Trophoblast cell (in vitro differentiated cells and primary cell): ENCODE results near the gene GRB10.

Experiments
- DNase-seq, 2 donors: peaks; one replicate each; pipeline ENCODE4 v3.0.0-alpha.2; 2016
- H2AFZ ChIP-seq: 2 replicates; pipeline ENCODE4 v1.6.1; 2013; ENCODE audit warnings: low read length, moderate library complexity, mild to moderate bottlenecking; ENCODE audit not compliant: insufficient read depth, poor library complexity
- H2AK5ac ChIP-seq: 2 replicates; pipeline ENCODE4 v1.6.1; 2013; ENCODE audit warnings: mild to moderate bottlenecking, low read length
- H2BK120ac ChIP-seq: 2 replicates; pipeline ENCODE4 v1.6.1; 2013; ENCODE audit warnings: low read length, mild to moderate bottlenecking, moderate library complexity; ENCODE audit not compliant: insufficient read depth, poor library complexity
- H2BK12ac ChIP-seq: 2 replicates; pipeline ENCODE4 v1.6.1; 2013; ENCODE audit warnings: mild to moderate bottlenecking, low read length, moderate library complexity
- H2BK5ac ChIP-seq: 2 replicates; pipeline ENCODE4 v1.6.1; 2013; ENCODE audit warnings: low read length, low read depth, moderate library complexity, mild to moderate bottlenecking; ENCODE audit not compliant: poor library complexity
- H3K14ac ChIP-seq: 2 replicates; pipeline ENCODE4 v1.6.1; 2013; ENCODE audit warnings: mild to moderate bottlenecking, low read length
- H3K18ac ChIP-seq: 2 replicates; pipeline ENCODE4 v1.6.1; 2013; ENCODE audit warnings: mild to moderate bottlenecking, low read length
- H3K23ac ChIP-seq: 2 replicates; pipeline ENCODE4 v1.6.1; 2013; ENCODE audit warnings: low read length
- H3K27ac ChIP-seq: 2 replicates; pipeline ENCODE4 v1.5.1; 2013; ENCODE audit warnings: low read depth, mild to moderate bottlenecking, inconsistent platforms, low read length, moderate library complexity
- H3K27me3 ChIP-seq: 2 replicates; pipeline ENCODE4 v1.6.1; 2013; ENCODE audit warnings: inconsistent platforms, mild to moderate bottlenecking, low read length, moderate library complexity; ENCODE audit not compliant: insufficient read depth
- H3K36me3 ChIP-seq, 2 experiments: 1 replicate in 1 of 2; 2 replicates in 1 of 2; pipeline ENCODE4 v1.6.1; 2013; ENCODE audit warnings: low read length in 2 of 2, mild to moderate bottlenecking in 2 of 2, moderate library complexity in 1 of 2; ENCODE audit not compliant: insufficient read depth in 2 of 2, control insufficient read depth in 1 of 2
- H3K4ac ChIP-seq: 2 replicates; pipeline ENCODE4 v1.6.1; 2013; ENCODE audit warnings: low read depth, mild to moderate bottlenecking, low read length, moderate library complexity
- H3K4me1 ChIP-seq, 2 experiments: 1 replicate in 1 of 2; 2 replicates in 1 of 2; pipeline ENCODE4 v1.6.1; 2013; ENCODE audit warnings: low read length in 2 of 2, mild to moderate bottlenecking in 2 of 2, moderate library complexity in 1 of 2; ENCODE audit not compliant: insufficient read depth in 2 of 2, control insufficient read depth in 1 of 2
- H3K4me2 ChIP-seq: 2 replicates; pipeline ENCODE4 v1.6.1; 2013; ENCODE audit warnings: inconsistent platforms, mild to moderate bottlenecking, low read length, moderate library complexity
- H3K4me3 ChIP-seq: 2 replicates; pipeline ENCODE4 v1.5.1; 2013; ENCODE audit warnings: mild to moderate bottlenecking, low read depth, low read length, inconsistent platforms
- H3K79me1 ChIP-seq: one replicate; pipeline ENCODE4 v1.6.1; 2013; ENCODE audit warnings: low read length
- H3K79me2 ChIP-seq: 2 replicates; pipeline ENCODE4 v1.6.1; 2013; ENCODE audit warnings: low read length, mild to moderate bottlenecking; ENCODE audit not compliant: control insufficient read depth, insufficient read depth, poor library complexity
- H3K9ac ChIP-seq: 2 replicates; pipeline ENCODE4 v1.6.1; 2013; ENCODE audit warnings: mild to moderate bottlenecking, low read length
- H3K9me3 ChIP-seq: 2 replicates; pipeline ENCODE4 v1.6.1; 2013; ENCODE audit warnings: low read depth, mild to moderate bottlenecking, control low read depth, inconsistent platforms, low read length; ENCODE audit not compliant: insufficient read depth
- H4K12ac ChIP-seq: 2 replicates; pipeline ENCODE4 v1.6.1; 2013; ENCODE audit warnings: low read depth, mild to moderate bottlenecking, low read length, moderate library complexity
- H4K8ac ChIP-seq: 2 replicates; pipeline ENCODE4 v1.6.1; 2013; ENCODE audit warnings: low read depth, mild to moderate bottlenecking, low read length, moderate library complexity
- H4K91ac ChIP-seq: one replicate; pipeline ENCODE4 v1.6.1; 2013; ENCODE audit warnings: low read depth, mild to moderate bottlenecking, low read length, moderate library complexity
- WGBS: extraction: QIAGEN DNeasy Blood & Tissue Kit; methylation state at CpG from one replicate; pipeline ENCODE4 v1.1.7; 2013; ENCODE audit warnings: missing lambda C conversion rate; ENCODE audit not compliant: insufficient read length, insufficient coverage; ENCODE audit errors: extremely low coverage; 5-methylcytosine and 5-hydroxymethylcytosine counted together

The GRB10 gene

DNA sequence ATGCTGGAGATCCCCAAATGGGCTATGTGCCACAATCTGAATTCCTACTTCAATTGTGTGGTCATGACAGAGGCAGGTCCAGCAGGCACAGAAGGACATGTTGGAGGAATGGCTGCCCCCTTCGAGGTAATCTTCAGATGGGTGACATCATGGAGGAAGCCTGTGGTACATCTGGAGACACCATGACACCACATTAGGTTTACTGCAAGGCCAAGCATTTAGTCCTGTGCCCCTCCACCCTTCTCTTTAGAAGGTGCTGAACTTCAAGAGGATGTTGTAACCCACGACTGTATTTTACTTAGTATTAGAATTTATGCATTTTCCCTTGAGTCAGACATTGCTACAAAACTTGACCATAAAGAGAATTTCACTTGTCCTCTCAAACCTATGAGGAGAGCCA, 142.4 kb downstream of the GRB10 start:
- no peaks in the 10 kb centered on the region for H3K79me2 ChIP-seq
- H3K27ac ChIP-seq, result no peak overlapping the region
- no peak overlapping the region for H3K4me3 ChIP-seq
- H3K79me1 ChIP-seq, result no peaks in the 10 kb centered on the region
- H3K4me1 ChIP-seq, result peaks cover 0 to 5% of the 10 kb centered on the region in 2 experiments
- H3K9me3 ChIP-seq, result no peaks in the 10 kb centered on the region
- no peak overlapping the region for H3K9ac ChIP-seq
- no peak overlapping the region for H2BK120ac ChIP-seq
- no peak overlapping the region for H2BK5ac ChIP-seq
- no peak overlapping the region for H3K4me2 ChIP-seq
- H3K27me3 ChIP-seq, result no peaks in the 10 kb centered on the region
- no peak overlapping the region for H3K18ac ChIP-seq
- H3K4ac ChIP-seq, result no peak overlapping the region
- H3K36me3 ChIP-seq, result peaks cover 0 to 3% of the 10 kb centered on the region in 2 experiments
- no peak overlapping the region for H2AK5ac ChIP-seq
- no CpG with 5 or more reads among the region's 2 CpGs for WGBS
- H2BK12ac ChIP-seq, result no peak overlapping the region
- H2AFZ ChIP-seq, result no peak overlapping the region
- H4K8ac ChIP-seq, result no peak overlapping the region
- DNase-seq, result no peak
- H4K91ac ChIP-seq, result no peak overlapping the region
- no peak overlapping the region for H3K14ac ChIP-seq
- no peak overlapping the region for H3K23ac ChIP-seq
- no peak overlapping the region for H4K12ac ChIP-seq

GRCh38 chr7:50637725-50638643, 144.7 kb downstream of the GRB10 start:
- H3K4ac ChIP-seq, result no peak overlapping the region
- no peak overlapping the region for H2BK5ac ChIP-seq
- H3K27ac ChIP-seq, result no peak overlapping the region
- no peak overlapping the region for H3K4me2 ChIP-seq
- H2AFZ ChIP-seq, result no peak overlapping the region
- H3K4me1 ChIP-seq, result peaks cover 1 to 6% of the 10 kb centered on the region in 2 experiments
- H3K9me3 ChIP-seq, result no peaks in the 10 kb centered on the region
- peaks cover 0 to 3% of the 10 kb centered on the region in 2 experiments for H3K36me3 ChIP-seq
- DNase-seq, result no peak
- WGBS, result no CpG with 5 or more reads among the region's 3 CpGs
- no peak overlapping the region for H2BK120ac ChIP-seq
- no peak overlapping the region for H4K8ac ChIP-seq
- H3K79me1 ChIP-seq, result no peaks in the 10 kb centered on the region
- no peak overlapping the region for H3K18ac ChIP-seq
- no peak overlapping the region for H3K4me3 ChIP-seq
- H2BK12ac ChIP-seq, result no peak overlapping the region
- H3K27me3 ChIP-seq, result no peaks in the 10 kb centered on the region
- no peak overlapping the region for H2AK5ac ChIP-seq
- no peak overlapping the region for H4K91ac ChIP-seq
- no peaks in the 10 kb centered on the region for H3K79me2 ChIP-seq
- no peak overlapping the region for H4K12ac ChIP-seq
- H3K14ac ChIP-seq, result no peak overlapping the region
- H3K9ac ChIP-seq, result no peak overlapping the region
- no peak overlapping the region for H3K23ac ChIP-seq

DNA sequence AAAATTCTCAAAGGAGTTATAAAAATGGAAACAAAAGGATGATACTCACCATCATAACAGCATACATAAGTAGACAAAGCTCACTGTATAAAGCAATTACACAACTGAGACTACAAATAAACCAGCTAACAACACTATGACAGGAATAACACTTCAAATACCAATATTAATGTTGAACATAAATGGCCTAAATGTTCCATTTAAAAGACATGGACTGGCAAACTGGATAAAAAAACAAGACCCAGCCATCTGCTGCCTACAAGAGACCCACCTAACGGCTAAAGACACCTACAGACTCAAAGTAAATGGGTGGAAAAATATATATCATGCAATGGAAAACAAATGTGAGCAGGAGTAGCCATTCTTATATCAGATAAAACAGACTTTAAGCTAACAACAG, 148.3 kb downstream of the GRB10 start:
- no peak overlapping the region for H3K23ac ChIP-seq
- peaks cover 9 to 11% of the 10 kb centered on the region in 2 experiments for H3K4me1 ChIP-seq
- H4K12ac ChIP-seq, result no peak overlapping the region
- no peak overlapping the region for H3K27ac ChIP-seq
- H3K4me3 ChIP-seq, result no peak overlapping the region
- no peak overlapping the region for H4K91ac ChIP-seq
- peaks cover 0 to 2% of the 10 kb centered on the region in 2 experiments for H3K36me3 ChIP-seq
- no peak for DNase-seq
- peaks cover 6% of the 10 kb centered on the region for H3K79me2 ChIP-seq
- H3K18ac ChIP-seq, result no peak overlapping the region
- H3K4ac ChIP-seq, result no peak overlapping the region
- no peak overlapping the region for H2AK5ac ChIP-seq
- no peak overlapping the region for H2BK120ac ChIP-seq
- no peaks in the 10 kb centered on the region for H3K9me3 ChIP-seq
- no peak overlapping the region for H3K9ac ChIP-seq
- H2BK5ac ChIP-seq, result no peak overlapping the region
- H3K79me1 ChIP-seq, result peaks cover 3% of the 10 kb centered on the region
- no peaks in the 10 kb centered on the region for H3K27me3 ChIP-seq
- H3K14ac ChIP-seq, result no peak overlapping the region
- no peak overlapping the region for H2BK12ac ChIP-seq
- no peak overlapping the region for H4K8ac ChIP-seq
- H2AFZ ChIP-seq, result no peak overlapping the region
- H3K4me2 ChIP-seq, result no peak overlapping the region
- WGBS, result no CpG with 5 or more reads among the region's 1 CpG

GRCh38 chr7:50633414-50633710, 149.3 kb downstream of the GRB10 start:
- Histone ChIP-seq H3K9ac (no peak overlapping the region), H4K12ac (no peak overlapping the region), H4K91ac (no peak overlapping the region), H3K14ac (no peak overlapping the region), H2BK12ac (no peak overlapping the region), H3K36me3 (peaks cover 0 to 2% of the 10 kb centered on the region in 2 experiments), H2BK5ac (no peak overlapping the region), H3K27ac (no peak overlapping the region), H3K4me3 (no peak overlapping the region), H3K18ac (no peak overlapping the region), H3K9me3 (no peaks in the 10 kb centered on the region), H2AFZ (no peak overlapping the region), H3K23ac (no peak overlapping the region), H3K4me2 (no peak overlapping the region), H2BK120ac (no peak overlapping the region), H3K79me1 (peaks cover 3% of the 10 kb centered on the region), H3K27me3 (no peaks in the 10 kb centered on the region), H3K4ac (no peak overlapping the region), H4K8ac (no peak overlapping the region), H3K79me2 (peaks cover 8% of the 10 kb centered on the region), H2AK5ac (no peak overlapping the region), H3K4me1 (peaks cover 9 to 15% of the 10 kb centered on the region in 2 experiments)
- peak in 1 of 2 donors; percentile 37 for DNase-seq
- no CpG with 5 or more reads among the region's 1 CpG for WGBS
